Breast epithelium (tissue), 3 donors: Measurements from ENCODE around the gene PROB1.

Experiments
- CTCF ChIP-seq, 3 donors: fragments of 450-650 bp; IDR thresholded peaks; one replicate each; pipeline ENCODE4 v1.5.1; 2016 to 2017; ENCODE audit warnings: antibody characterized with exemption in 3 of 3, mild to moderate bottlenecking in 3 of 3, moderate library complexity in 3 of 3
- POLR2A ChIP-seq: fragments of 450-650 bp; IDR thresholded peaks from one replicate; pipeline ENCODE4 v1.6.1; 2016; ENCODE audit warnings: antibody characterized with exemption, mild to moderate bottlenecking, moderate library complexity
- POLR2AphosphoS5 ChIP-seq, 3 donors: sonication (generic); formaldehyde crosslinking; IDR thresholded peaks; one replicate each; pipeline ENCODE4 v1.6.1; 2017; ENCODE audit warnings: antibody characterized with exemption in 3 of 3

- no peak for TF ChIP-seq CTCF (IDR thresholded peaks at IDR 0.05)
- no peak for TF ChIP-seq POLR2A
- no peak for TF ChIP-seq POLR2AphosphoS5 (IDR thresholded peaks at IDR 0.05)
These were observed 13.3 kb upstream of the PROB1 start for GRCh38 chr5:139408191-139408590.
